NOMO-1 (cell line): ENCODE data around the gene LIPE.

ENCODE experiments used
- DNase-seq, 2 experiments: peaks; one replicate each; lab custom pipeline; 2025; ENCODE audit not compliant: unreplicated experiment in 2 of 2; lab: John Stamatoyannopoulos, UW

The LIPE gene

DNA sequence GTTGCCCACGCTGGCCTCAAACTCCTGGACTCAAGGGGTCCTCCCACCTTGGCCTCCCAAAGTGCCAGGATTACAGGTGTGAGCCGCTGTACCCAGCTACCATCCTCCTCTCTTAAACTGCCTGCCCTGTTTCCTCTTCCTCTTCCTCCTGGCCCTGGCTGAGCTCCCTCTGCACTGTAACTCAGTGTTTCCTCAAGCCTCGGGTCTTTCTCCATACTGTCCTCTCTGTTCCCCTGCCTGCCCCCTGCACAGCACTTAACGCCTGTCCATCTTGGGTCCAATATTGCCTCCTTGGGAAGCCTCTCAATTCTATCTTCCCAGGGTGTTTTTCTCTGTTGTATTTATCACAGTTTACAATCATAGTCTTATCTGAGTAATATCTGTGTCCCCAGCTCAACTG, 6.1 kb downstream of the LIPE start:
- no peak for DNase-seq

GRCh38 chr19:42420055-42420544, 7.1 kb downstream of the LIPE start:
- DNase-seq, result peak in 1 of 2 experiments; percentile 42

GRCh38 chr19:42419309-42419708, 7.9 kb downstream of the LIPE start:
- DNase-seq, result no peak

- no peak for DNase-seq
Measured at GRCh38 chr19:42412661-42413076, 14.5 kb downstream of the LIPE start.

GRCh38 chr19:42412227-42412626, 15.0 kb downstream of the LIPE start:
- no peak for DNase-seq

DNA sequence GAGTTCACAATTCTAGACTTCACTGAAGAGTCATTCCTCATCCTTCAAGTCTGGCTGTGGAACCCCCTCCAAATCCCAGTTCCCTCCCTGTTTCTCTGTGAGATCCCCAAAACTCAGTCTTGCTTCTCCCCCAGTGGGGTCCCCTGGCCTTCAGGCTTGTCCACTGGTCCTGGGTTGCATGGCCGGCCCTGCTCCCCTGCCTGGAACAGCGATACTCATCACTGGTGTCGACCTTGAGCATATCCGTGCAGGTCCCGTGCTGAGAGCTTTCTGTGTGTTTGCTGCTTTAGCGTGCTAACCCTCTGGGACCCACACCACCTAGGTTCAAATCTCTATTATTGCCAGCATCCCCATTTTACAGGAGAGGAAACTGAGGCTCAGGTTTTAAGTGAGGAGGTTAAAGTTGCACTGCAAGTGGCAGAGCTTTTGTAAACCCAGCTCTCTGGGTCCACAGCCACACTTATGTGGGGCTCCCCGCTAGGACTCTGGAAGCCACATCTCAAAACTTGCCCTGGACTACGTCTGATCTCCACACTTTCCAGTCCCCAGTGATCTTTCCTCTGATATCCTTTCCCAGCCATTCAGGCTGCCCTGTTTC, 15.5 kb downstream of the LIPE start:
- no peak for DNase-seq

- DNase-seq, result no peak
Measured at GRCh38 chr19:42410371-42410770, 16.8 kb downstream of the LIPE start.

DNA sequence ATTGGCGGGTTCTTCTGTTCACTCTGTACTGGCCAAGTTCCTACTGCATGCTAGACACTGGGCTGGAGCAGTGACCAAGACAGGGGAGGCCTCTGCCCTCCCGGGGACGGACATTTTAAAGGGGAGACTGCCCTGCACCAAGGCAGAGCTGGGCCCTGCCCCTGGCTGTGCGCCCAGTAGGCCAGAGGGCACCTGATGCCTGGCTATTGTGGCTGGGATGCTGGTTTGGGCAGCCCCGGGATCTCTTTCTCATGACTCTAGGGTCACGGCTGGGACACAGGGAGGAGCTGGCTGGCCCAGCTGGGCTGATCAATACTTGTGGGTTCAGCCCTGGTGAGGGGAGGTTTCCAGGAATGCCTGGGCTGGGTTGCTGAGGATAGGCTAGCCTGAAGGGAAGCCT, 17.7 kb downstream of the LIPE start:
- no peak for DNase-seq

GRCh38 chr19:42407816-42408175, 19.4 kb downstream of the LIPE start:
- DNase-seq, result no peak

DNA sequence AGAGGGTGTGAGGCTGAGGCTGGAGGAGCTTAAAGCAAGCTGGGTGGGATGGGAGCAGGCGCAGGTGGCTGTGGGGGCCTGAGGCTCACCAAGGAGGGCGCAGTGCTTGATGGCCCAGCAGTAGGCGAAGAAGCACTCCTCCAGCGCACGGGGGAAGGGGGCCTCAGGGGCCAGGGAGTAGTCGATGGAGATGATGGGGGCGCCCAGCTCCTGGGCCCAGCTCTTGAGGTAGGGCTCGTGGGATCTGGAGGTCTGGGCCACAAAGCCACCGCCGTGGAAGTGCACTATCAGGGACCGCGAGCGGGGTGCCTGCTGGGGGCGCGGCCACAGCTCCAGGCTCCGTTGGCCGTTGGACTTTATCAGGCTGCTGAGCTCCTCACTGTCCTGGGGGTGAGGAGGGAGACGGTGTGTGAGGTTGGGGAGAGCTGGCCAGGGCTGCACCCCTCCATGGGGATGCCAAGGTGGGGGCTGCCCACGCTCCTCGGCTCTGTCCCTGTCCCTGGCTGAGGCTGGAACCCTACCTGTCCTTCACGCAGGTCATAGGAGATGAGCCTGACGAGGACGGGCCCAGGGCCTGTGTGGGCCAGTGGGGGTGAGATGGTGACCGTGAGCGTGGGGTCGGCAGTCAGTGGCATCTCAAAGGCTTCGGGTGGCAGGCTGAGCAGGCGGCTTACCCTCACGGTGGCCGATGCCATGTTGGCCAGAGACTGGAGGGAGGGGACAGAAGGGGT, 19.9 kb downstream of the LIPE start:
- no peak for DNase-seq

- DNase-seq, result no peak
Measured at GRCh38 chr19:42406111-42406510, 21.1 kb downstream of the LIPE start.

- no peak for DNase-seq
Measured at GRCh38 chr19:42403586-42403985, 23.6 kb downstream of the LIPE start.

DNA sequence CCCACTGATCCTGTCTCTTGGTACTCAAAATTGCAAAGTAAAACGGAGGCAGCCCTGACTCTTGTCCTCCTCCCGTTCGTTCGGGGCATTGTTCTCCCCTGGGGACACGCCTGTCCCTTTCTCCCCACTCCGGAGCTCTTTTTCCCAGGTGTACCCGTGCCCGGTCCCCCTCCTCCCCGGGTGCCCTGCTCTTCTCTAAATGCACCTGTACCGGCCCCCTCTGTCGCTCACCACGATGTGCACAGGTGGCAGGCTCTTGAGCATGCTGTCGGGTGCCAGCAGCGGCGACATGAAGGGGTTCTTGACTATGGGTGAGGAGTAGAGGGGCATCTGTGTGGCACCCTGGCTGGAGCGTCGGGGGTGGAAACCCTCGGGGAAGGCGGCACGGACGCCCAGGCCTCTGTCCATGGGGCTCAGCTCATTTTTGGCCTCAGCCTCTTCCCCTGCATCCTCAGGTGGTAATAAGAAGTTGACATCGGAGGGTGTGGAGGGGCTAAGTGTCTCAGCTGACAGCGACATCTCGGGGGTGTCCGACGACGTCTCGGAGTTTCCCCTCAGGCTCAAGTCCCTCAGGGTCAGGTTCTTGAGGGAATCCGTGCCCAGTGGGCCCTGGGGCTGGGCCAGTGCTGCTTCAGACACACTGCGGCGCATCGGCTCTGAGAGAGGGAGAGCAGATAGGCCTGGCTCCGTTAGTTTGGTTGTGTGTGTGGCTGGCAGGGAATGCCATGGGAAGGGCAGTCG, 24.6 kb downstream of the LIPE start:
- no peak for DNase-seq

- DNase-seq, result peak; percentile 39 to 43
Measured at GRCh38 chr19:42401365-42402303, 25.6 kb downstream of the LIPE start.

GRCh38 chr19:42400404-42400803, 26.8 kb downstream of the LIPE start:
- DNase-seq, result no peak

DNA sequence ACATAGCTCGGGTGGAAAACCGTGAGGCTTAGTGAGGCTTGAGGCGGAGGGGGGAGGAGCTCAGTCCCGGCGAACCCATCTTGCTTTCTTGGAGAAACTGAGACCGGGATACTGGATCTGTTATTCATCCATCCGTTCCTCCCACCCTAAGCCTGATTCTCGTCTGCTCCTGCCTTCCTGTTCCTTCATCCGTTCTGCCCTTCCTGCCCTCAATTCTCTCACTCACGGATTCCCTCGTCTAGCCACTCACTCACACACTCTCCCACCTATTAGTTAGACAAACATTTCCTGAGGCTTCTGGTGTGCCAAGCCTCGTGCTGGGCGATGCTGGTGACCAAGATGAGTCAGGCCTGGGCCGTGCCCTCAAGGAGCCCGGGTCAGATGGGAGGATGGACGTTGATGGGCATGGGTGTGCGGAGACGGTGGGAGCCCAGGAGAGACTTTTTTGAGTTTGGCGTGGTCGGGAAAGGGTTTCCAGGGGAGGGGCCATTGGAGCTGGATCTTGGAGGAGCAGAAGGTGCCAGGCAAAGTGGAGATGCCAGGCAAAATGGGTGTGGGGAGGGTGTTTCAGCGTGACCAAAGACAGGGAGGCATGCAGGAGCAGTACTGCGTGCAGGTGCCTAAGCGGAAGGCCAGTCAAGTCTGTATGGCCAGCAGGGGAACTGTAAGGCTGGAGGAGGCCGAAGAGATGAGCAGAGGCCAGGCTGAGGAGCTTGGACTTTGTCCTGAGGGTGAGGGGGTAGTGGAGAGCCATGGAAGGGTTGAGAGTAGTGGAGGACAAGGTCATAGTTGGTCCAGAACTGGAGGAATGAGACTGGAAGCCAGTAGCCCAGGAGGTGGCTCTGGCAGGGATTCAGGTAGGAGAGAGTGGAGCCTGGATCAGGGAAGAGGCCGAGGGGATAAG, 29.7 kb downstream of the LIPE start:
- DNase-seq, result peak in 1 of 2 experiments; percentile 47

DNA sequence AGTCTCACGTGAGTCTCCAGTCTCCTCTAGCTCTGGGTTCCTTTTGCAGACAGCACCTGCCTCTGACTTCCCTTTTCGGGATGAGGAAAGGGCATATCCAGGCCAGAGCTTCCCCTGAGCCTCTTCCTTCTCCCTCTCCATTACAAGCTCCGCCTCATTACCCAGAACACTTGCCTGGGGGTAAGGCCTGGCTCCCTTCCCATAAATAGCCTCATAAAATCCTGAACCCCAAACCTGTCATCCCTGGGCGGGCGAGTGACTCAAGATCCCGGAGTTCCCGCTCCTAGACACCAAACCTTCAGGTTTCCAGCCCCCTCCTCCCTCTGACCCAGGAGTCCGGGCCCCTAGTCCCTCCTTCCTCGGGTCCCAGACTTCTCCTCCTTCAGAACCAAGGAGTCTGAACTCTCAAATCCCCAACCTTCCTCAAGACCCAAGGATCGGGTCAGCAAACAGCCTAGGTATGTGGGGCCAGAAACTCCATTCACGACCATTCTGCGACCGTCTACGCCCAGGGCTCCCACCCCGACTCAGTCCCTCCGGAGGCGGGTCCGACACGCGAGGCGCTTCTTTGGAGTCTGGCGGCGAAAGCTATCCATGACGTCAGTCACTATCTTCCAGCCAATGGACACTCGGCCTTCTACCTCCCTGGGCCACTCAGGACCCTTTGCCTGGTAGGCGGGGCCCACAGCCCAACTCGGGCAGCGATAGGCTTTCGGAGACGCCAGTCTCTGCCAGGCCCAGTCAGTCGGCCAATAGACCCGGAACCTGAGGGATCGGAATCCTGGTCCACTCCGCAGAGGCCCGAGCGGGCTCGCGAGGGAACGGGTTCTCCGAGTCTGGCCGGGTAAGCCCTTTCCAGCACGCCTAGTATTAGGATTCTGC, 30.6 kb downstream of the LIPE start:
- peak; percentile 96 to 98 for DNase-seq

DNA sequence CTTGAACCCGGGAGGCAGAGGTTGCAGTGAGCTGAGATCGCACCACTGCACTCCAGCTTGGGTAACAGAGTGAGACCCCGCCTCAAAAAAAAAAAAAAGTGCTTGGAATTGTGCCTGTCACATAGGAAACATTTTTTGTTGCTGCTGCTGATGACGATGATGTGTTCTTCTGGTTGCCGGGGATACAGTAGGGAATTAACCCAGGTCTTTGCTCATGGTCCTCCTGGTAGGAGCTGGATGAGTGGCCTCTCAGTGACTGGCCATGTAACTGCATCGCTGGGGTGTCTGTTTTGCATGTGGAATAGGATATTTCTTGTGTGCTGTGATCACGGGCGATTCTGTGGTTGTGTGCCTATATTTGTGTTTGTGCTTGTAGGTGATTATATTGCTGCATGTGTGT, 32.4 kb downstream of the LIPE start:
- no peak for DNase-seq

DNA sequence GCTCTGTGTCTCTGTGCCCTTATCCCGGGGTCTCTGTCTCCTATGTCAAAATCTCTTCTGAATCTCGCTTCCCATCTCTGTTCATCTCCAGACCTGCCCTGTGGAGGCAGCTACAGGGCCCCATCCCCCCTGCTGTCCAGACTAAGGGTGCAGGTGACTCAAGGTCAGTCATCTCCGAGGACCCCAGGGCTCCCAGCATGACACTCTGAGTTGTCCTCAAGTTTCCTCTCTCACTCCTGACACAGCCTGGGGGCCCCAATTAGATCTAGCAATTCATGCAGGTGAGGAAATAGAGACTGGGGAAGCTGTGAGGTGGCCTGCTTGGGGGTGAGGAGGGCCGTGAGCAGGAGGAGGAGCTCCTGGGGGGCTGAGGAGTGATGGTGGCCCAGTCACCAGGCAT, 35.0 kb downstream of the LIPE start:
- DNase-seq, result no peak
